UCSD-AML1 (cell line): Measurements from ENCODE around the gene MYO7A.
"Not testable (repeated sequence)": the region's sequence is repeated elsewhere in the genome, so short reads cannot be mapped to it uniquely, and the experiment has no call there.

Source experiments
- DNase-seq: peaks from one replicate; lab custom pipeline; 2025; ENCODE audit not compliant: unreplicated experiment; lab: John Stamatoyannopoulos, UW

The MYO7A gene

GRCh38 chr11:77092382-77092781, 35.7 kb upstream of the MYO7A start:
- no peak for DNase-seq

- DNase-seq = no peak
Measured at GRCh38 chr11:77093056-77093891, 34.8 kb upstream of the MYO7A start.

- DNase-seq = no peak
Measured at GRCh38 chr11:77093987-77094840, 33.8 kb upstream of the MYO7A start.

DNA sequence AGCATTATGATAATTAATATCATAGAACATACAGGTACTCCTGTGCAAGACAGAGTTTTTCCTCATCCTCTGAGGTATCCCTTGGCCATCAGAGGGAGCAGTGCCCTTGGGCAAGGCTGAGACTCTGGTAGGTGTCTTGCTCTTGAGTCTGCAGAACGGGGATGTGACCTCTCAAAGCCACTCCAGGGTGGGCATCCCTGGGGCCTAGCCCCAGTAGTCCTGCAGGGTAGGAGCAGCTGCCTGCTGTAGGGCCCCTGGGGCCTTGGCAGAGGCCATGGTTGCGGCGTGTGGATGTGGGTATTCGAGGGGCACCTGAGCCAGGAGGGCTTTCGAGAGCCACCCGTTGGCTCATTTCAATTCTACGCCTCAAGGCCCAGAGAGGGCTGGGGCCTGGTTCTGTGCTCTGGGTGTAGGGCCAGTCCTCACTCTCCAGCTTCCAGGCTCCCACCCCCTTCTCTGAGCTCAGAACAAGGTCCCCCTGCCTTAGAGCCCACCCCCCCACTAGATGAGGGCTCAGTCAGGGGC, 33.1 kb upstream of the MYO7A start:
- DNase-seq = no peak

DNA sequence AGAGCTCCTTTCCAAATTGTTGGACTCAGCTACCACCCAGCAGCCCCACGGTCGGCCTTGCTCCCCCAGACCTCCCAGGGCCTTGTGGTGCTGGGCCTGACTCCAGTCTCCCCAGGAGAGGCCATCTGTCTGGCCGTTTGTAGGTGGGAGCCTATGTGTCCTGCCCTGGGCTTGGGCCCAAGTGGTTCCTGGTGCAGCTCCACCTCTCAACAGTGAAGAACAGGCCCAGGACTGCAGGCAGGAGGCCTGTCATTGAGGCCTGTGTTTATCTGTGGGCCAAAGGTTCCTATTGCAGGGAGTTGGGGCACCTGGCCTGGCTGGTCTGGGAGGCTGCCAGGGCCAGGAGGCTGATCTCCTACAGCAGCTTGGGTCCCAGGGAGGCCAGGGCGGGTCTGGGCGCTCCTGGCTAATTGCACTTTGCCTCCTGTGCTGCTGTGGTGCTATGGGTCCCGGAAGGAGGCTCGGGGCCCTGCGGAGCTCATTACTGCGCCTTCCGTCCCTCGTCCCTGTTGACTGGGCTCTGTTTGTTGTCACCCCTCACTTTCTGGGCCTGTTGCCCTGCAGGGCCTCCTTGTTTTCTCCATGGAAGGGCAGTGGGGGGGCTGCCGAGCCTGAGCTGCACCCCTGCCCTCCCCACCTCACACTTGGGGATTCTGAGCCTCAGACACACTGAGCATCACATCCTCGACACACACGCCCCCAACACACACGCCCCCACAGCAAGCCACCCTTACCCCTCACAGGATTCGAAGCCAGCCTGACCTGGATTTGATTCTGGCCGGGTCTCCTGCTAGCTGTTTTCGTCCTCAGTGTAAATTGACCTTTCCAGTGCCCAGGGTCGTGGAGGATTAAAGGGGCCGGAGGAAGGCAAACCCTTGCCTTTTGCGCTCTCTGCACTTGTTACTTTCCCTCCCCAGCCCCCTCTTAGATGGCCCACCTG, 32.2 kb upstream of the MYO7A start:
- DNase-seq = no peak

DNA sequence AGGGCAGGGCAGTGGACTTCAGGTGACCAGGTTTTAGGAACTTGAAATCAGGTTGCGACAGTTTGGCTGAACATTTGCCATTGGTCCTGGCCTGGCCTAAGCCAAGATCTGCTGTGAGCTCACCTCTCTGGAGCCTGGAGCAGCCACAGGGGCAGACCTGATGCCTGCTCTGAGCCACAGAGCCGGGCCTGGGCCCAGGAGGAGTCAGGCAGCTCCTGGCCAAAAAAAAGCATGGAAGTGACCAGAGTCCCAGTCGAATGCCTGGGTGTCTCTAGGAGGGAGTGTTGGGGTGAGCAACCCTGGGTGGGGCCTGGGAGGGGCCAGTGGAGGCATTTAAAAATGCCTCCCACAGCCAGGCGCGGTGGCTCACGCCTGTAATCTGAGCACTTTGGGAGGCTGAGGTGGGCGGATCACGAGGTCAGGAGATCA, 31.4 kb upstream of the MYO7A start:
- DNase-seq = no peak

DNA sequence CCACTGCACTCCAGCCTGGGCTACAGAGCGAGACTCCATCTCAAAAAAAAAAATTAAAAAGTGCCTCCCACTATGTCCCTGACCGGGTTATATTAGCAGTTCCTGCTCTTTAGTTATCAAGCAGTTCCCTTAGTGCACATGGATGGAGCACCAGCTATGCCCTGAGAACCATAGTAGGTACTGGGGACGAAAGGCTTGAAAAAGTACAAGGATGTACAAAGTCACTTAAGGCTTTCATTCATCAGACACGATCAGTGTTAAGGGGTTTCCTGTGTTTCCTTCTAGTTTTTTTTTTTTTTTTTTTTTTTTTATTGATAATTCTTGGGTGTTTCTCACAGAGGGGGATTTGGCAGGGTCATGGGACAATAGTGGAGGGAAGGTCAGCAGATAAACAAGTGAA, 30.9 kb upstream of the MYO7A start:
- DNase-seq = not testable (repeated sequence)

GRCh38 chr11:77100166-77101042, 27.6 kb upstream of the MYO7A start:
- DNase-seq = no peak

DNA sequence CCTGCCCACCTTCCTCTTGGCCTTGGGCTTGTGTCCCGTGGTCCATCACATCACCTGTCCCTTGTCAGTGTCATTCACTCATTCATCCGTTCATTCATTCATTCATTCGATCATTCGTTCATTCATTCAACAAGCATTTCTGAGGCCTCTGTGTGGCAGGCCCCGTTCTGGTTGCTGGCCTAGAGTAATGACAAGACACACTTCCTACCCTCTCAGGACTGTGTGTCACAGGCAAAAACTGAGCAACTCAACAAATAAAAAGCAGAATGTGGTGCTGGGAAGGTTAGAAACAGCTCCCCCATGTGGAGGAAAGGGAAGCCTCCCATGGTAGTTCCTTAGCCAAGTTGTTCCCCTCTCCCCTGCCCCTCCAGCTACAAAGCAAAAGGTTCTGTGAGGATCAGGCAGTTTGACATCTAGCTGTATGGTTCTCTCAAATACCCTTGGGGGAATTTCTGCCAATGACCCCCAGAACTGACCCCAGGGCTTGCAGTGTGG, 27.0 kb upstream of the MYO7A start:
- no peak for DNase-seq

DNA sequence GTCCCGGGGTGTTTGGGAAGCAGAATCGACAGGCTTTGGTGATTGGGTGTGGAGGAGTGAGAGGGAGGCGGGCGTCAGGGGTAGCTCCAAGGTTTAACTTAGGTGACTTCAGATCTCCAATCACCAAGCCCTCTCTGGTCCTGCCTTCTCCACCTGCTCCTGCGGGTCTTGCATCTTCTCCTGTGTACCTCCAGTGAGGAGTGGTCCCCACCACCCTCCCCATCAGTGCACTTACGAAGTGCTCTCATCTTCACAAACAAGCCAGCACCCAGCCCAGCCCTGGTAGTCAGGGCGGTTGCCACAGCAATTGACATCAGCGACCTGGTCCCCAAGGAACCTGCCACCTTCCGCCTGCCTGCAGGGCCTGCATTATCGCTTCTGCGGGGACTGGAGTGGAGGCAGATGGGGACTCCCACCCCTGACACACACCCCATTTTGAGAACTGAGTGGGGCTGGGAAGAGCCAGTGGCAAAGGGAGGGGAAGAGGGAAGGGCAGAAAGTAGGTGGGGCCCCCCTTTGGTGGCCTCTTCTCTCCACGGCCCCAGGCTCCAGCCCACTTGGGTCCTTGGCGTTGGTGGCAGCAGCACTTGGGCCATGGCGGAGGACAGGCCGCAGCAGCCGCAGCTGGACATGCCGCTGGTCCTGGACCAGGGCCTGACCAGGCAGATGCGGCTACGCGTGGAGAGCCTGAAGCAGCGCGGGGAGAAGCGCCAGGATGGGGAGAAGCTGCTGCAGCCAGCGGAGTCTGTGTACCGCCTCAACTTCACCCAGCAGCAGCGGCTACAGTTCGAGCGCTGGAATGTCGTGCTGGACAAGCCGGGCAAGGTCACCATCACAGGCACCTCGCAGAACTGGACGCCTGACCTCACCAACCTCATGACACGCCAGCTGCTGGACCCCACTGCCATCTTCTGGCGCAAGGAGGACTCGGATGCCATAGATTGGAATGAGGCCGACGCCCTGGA, 25.5 kb upstream of the MYO7A start, which contains the start of gene OMP:
Gene OMP, plus strand, starts transcription at position 595 of the 965 bp plus-strand sequence. Its CDS starts 0 bp downstream, at position 595.
- no peak for DNase-seq

DNA sequence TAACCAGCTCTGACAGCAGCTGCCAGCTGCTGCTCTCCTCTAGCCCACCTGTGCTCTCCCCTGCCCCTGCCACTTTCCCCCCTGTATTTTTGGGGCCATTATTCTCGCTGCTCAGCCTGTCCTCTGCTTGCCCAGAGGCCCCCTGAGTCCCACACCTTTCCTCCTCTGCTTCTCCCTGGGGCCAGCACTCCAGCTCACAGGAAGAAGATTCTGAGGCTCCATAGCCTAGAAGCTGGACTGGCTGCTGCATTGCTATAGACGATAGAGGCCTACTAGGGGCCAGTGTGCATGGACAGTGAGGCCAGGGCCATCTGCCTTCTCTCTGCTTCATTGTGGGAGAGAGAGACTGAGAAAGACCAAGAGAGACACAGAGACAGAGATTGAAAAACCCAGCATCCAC, 24.7 kb upstream of the MYO7A start:
- no peak for DNase-seq

DNA sequence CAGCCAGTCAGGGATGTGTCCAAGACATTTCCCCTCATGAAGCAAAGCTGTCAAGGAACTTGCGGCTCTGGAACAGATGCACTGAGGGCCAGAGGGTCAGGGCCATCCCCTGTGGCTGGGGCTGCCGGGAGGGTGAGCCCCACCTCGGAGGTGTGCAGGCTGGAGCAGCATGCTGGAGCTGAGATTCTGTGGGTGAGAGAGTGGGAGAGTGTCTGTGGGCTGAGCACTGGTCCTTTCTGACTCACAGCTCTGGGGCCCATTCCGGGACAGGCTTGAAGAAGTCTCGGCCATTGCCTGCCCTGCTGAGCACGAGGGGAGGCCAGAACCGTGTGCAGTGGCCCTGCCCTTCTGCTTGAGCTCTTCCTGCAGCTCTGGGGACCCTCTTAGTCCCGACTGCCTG, 23.3 kb upstream of the MYO7A start:
- DNase-seq = no peak

GRCh38 chr11:77106321-77106720, 21.7 kb upstream of the MYO7A start:
- no peak for DNase-seq

- no peak for DNase-seq
Measured at GRCh38 chr11:77106759-77107158, 21.3 kb upstream of the MYO7A start.

- no peak for DNase-seq
Measured at GRCh38 chr11:77107950-77108349, 20.1 kb upstream of the MYO7A start.

- no peak for DNase-seq
Measured at GRCh38 chr11:77108436-77108835, 19.6 kb upstream of the MYO7A start.

GRCh38 chr11:77109236-77110019, 18.6 kb upstream of the MYO7A start:
- no peak for DNase-seq

GRCh38 chr11:77110836-77111235, 17.2 kb upstream of the MYO7A start:
- no peak for DNase-seq
